ENCODE data around the gene MASP2. TPM values are rescaled to one million over a fixed set of nuclear protein-coding genes. Genes with fewer than 3 reads are reported as not detected.

MASP2 gene
- total RNA-seq, 4 donors from 2014 or later = not detected

GRCh38 chr1:11059968-11060830 lies 13.2 kb upstream of the MASP2 start, which contains the start of gene SRM:
Gene SRM, minus strand, starts transcription at chr1:11060018. Its CDS starts 75 bp downstream, at chr1:11059943.
- no peak for TF ChIP-seq CTCF (IDR thresholded peaks at IDR 0.05; ENCODE audit: low read depth)

GRCh38 chr1:11059155-11059967 lies 12.3 kb upstream of the MASP2 start:
- no peak for TF ChIP-seq CTCF (IDR thresholded peaks at IDR 0.05; ENCODE audit: low read depth)

- TF ChIP-seq CTCF (IDR thresholded peaks at IDR 0.05; ENCODE audit: low read depth) = no peak
Measured at GRCh38 chr1:11058595-11059154, 11.6 kb upstream of the MASP2 start.

DNA sequence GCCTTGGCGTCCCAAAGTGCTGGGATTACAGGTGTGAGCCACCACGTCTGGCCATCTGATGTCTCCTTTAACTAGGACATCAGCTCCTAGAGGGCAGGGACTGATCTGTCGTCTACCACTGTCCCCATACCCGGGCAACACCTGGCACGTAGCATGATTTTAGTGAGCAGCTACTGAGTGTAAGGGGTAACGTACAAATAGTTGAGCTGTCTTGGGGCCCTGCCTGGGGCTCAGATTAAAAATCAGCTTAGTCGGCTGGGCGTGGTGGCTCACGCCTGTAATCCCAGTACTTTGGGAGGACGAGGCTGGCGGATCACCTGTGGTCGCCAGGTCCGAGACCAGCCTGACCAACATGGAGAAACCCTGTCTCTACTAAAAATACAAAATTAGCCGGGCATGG lies 11.0 kb upstream of the MASP2 start:
- no peak for TF ChIP-seq CTCF (IDR thresholded peaks at IDR 0.05; ENCODE audit: low read depth)

GRCh38 chr1:11057477-11057876 lies 10.4 kb upstream of the MASP2 start:
- TF ChIP-seq CTCF (IDR thresholded peaks at IDR 0.05; ENCODE audit: low read depth) = no peak

DNA sequence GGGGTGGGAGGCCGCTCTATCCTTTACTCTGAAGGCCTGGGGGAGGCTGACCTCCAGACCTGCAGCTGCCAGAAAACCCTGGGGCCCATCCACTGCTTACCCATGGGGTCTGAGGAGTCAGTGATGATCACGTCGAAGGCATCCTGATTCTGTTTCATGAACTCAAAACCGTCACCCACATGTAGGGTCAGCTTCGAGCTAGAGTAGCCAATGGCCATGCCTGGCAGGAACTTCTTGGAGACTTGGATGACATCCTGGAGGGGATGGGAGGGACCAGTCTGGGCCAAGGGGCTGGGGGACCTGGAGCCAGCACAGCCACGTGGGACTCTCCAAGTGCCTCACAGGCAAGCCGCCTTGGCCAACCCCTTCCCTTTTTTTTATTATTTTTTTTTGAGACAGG lies 9.5 kb upstream of the MASP2 start:
- TF ChIP-seq CTCF (IDR thresholded peaks at IDR 0.05; ENCODE audit: low read depth) = no peak

DNA sequence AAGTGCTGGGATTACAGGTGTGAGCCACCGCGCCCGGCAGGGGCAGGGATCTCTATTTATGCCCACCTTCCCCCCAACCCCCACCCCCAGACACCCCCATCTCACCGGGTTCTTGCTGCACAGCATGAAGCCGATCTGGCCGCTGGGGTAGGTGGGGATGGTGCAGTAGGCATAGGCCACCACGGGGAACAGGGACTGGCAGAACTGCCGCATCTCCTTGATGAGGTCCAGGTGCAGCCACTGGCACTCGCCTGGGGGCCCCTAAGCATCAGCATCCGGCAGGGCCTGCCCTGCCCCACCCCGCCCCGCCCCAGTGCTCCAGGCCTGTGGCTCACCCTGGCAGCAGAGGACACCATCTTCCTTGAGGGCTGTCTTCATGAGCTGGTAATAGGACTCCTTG lies 8.6 kb upstream of the MASP2 start:
- no peak for TF ChIP-seq CTCF (IDR thresholded peaks at IDR 0.05; ENCODE audit: low read depth)
